ENCODE results near the gene RAB35. TPM values are rescaled to one million over a fixed set of nuclear protein-coding genes. Genes with fewer than 3 reads are reported as not detected.

RAB35 gene
- total and polyA plus RNA-seq, 2 experiments from 2014 or later: 9.9 to 16.9 TPM

- H3K27me3 ChIP-seq (ENCODE audit: insufficient read depth): no peaks in the 10 kb centered on the region
- H3K36me3 Mint-ChIP-seq (ENCODE audit: low read depth): peaks cover 5% of the 10 kb centered on the region; the same call in 1 of the 3 replicates
- no peak for ATAC-seq
- no peak for TF ChIP-seq NANOG (IDR thresholded peaks at IDR 0.05; ENCODE audit: borderline replicate concordance)
- TF ChIP-seq REST (IDR thresholded peaks at IDR 0.05; ENCODE audit: unreplicated experiment): no peak
- TF ChIP-seq EZH2phosphoT487 (IDR thresholded peaks at IDR 0.05; ENCODE audit: unreplicated experiment): no peak
- TF ChIP-seq CTCF (conservative IDR thresholded peaks at IDR 0.05; ENCODE audit: low read depth in 2 of 2): no peak
- TF ChIP-seq POLR2AphosphoS5 (IDR thresholded peaks at IDR 0.05; ENCODE audit: low read depth): no peak
- TF ChIP-seq ZNF462 (CRISPR knock-in tag; IDR thresholded peaks at IDR 0.05): no peak
- TF ChIP-seq ZNF114 (CRISPR knock-in tag; IDR thresholded peaks at IDR 0.05): no peak
- TF ChIP-seq STAT1 (IDR thresholded peaks at IDR 0.05; ENCODE audit: unreplicated experiment): no peak
- TF ChIP-seq EZH2 (IDR thresholded peaks at IDR 0.05; ENCODE audit: low read depth, unreplicated experiment): no peak
- no peak for TF ChIP-seq ZNF331 (CRISPR knock-in tag; IDR thresholded peaks at IDR 0.05; ENCODE audit: low read depth)
- TF ChIP-seq CREB1 (CRISPR knock-in tag; IDR thresholded peaks at IDR 0.05; ENCODE audit: low read depth): no peak
- no peak for TF ChIP-seq ETS1 (IDR thresholded peaks at IDR 0.05)
- no peak for TF ChIP-seq JUNB (IDR thresholded peaks at IDR 0.05; ENCODE audit: unreplicated experiment)
- no peaks in the 10 kb centered on the region for H3K79me2 ChIP-seq (replicated peaks; ENCODE audit: insufficient read depth)
- no peaks in the 10 kb centered on the region for H3F3A ChIP-seq (replicated peaks; ENCODE audit: low read depth)
- no peak overlapping the region for H3K4me2 ChIP-seq
- no peaks in the 10 kb centered on the region for H3K27me3 Mint-ChIP-seq (ENCODE audit: insufficient read depth, low read depth, poor library complexity)
- no peak for DNase-seq (ENCODE audit: low spot score)
- H3K4me3 ChIP-seq: no peak overlapping the region
- no peak overlapping the region for H3K4me3 Mint-ChIP-seq
- no peak overlapping the region for H2AFZ ChIP-seq
- no peaks in the 10 kb centered on the region; the same call in 2 of the 3 replicates for H3K4me1 Mint-ChIP-seq
- H3K27ac Mint-ChIP-seq: no peak overlapping the region
- no peaks in the 10 kb centered on the region for H3K4me1 ChIP-seq (ENCODE audit: insufficient read depth)
- H3K9me2 ChIP-seq (ENCODE audit: insufficient read depth): 0 out of 2 replicates have a peak, but pooled peaks cover 2% of the 10 kb centered on the region
- H3K27ac ChIP-seq (ENCODE audit: low read depth): no peak overlapping the region
- no peaks in the 10 kb centered on the region for H4K20me1 ChIP-seq (replicated peaks; ENCODE audit: insufficient read depth)
- no peaks in the 10 kb centered on the region for H3K36me3 ChIP-seq (ENCODE audit: insufficient read depth)
- H3K9me3 Mint-ChIP-seq: no peaks in the 10 kb centered on the region; the same call in 2 of the 3 replicates
Measured at GRCh38 chr12:120071493-120072020, 45.0 kb downstream of the RAB35 start.

Data from GM23338 (cell line).